GM21381 (cell line): ENCODE results near the gene GPC1.

Source experiments
- ATAC-seq: cut with Tn5 transposase; IDR thresholded peaks from one replicate; pipeline ENCODE4 v1.9.1; 2021; ENCODE audit warnings: mild to moderate bottlenecking, moderate library complexity; ENCODE audit not compliant: unreplicated experiment

Gene GPC1

DNA sequence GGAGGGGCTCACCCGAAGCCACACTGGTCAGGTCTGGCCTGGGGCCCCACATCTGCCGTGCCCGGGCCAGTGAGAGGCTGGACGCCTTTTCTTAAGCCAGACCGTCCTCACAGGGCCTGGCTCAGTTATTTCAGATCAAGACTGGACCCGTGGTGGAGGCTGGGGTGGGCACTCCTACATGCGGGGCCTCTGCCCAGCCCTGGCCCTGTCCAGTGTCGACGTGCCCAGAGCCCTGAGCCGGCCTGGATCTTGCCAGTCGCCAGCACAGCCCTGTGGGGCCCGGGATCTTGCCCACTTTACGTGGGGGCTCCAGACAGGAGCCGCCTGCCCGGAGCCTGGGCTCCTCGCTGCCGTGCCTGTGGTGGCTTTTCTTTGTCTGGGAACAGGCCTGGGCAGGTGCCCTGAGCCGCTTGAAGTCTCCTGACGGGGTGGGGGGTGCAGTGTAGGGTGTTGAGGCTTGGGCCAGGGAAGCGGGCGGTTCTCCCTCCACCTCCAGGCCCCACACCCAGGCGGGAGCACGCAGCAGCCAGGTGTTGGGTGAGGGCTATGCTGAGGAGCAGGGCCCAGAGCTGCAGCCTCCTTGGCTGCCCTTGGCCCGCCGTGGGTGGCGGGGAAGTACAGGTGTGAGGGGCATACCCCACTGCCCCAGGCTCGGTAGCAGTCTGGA is 6.0 kb downstream of the GPC1 start:
- ATAC-seq = no peak

DNA sequence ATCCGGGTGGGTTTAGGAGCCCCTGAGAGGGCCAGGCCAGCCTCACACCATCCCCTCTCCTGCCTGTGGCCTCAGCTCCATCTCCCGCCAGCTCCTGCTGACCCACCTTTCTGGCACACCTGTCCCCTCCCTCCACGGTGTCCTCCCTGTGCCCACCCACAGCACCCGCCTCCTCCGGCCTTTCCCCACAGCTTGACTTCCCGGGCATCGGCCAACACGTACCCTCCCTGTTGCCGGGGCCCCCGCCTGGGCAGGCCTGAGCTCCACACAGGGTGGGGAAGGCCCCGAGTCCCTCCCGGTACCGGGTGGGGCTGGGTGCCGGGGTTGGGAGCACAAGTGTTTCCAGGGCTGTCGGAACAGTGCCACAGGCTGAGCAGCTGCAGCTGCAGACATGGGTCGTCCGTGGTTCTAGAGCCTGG is 6.5 kb downstream of the GPC1 start:
- no peak for ATAC-seq

DNA sequence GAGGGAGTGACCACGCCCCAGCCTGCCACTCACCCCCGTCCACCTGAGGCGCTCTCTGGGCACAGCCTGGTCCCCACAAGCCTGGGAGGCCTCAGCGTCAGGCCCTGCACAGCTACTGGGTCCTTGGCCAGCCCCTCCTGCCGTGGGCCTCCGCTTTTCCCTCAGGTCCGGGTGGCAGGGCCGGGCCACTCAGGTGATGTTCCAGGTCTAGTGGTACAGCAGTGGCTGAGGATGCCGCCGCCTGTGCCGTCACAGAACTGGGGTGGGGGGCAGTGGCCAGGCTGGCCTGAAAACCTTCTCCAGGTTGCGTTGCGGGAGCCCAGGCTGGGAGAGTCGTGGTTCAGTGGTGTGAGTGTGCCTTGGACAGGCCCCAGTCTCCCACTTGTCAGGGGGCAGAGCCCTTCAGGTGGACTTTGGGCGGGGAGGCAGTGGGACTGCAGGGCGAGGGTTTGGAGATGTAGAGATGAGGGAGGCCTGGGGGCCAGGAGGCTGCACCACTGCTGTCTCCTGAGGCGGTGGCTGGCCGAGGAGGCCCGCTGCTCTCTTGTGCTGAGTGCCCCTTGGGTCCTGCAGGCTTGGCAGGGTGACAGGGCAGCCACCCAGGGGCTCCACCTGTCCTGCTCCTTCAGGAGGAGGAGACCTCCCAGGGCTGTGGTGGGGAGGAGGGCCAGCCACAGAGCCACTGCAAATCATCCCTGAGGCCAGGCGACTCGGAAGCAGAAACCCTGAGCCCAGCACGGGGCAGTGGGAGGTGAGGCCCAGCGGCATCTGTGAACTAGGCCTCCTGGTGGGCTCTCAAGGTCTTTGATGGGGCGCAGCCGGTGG is 7.6 kb downstream of the GPC1 start:
- ATAC-seq = no peak

DNA sequence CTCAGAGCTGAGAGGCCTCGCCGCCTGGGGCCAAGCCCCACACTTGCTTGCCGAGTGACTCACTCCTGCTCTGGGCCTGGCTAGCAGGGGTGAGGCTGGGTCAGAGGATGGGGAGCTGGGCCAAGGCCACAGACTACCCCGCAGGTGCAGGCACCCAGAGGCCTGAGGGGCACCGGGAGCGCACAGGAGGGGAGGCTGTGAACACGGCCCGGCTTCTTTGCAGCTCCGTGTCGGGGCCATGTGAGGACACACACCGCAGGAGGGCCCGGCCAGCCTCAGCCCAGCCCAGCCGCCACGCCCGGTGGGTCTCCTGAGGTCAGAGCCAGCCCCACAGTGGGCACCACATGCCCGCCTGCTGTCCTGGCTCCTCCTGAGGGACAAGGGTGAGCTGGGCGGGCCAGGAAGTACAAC is 8.4 kb downstream of the GPC1 start:
- ATAC-seq = no peak

DNA sequence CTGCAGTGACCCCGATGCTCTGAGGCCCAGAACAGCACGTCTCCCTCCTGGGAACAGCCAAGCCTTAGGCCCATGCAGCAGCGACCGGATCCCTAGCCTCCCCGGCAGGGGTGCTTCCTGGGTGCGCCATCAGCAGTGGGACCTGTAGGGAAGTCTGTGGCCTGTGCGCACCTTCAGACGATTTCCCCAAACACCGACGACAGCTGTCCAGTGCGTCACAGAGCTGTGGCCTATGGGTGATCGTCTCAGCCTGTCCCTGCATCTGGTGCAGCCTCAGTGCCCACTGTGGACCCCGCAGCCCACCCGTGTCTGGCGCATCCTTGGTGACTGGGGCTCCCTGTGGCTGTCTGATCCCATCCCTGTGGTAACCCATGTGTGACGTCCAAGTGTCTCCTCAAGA is 9.0 kb downstream of the GPC1 start:
- ATAC-seq = no peak

DNA sequence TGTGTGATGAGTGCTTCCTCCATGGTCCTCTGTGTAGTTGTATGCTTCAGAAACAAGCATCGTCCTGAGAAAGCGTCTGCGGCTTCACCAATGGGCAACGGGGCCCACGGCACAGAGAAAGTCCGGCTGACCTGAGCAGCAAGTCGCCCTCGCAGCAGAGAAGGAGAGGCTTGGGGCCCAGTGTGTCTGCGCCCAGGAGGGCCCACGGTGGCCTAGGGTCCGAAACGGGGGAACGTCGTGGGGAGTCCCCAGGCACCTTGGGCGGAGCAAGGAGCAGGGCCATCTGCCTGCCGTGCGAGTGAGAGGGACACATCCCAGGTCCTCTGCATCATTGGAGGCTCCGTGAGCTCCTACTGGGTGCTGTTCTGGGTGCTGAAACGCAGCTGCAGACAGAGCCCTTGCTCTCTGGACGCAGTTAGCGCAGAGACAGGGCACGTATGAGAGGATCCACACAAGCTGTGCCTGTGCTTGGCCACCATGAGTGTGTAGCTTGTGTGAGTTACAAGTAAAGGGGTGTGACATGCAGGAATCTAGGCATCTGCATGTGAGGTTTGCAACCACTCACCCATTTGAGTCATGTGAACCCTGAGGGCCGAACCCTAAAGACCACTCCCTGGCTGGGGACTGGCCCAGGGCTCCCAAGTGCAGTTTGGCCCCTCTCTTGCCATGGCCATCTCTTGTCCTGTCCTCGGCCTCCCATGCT is 10.6 kb downstream of the GPC1 start:
- ATAC-seq = no peak

DNA sequence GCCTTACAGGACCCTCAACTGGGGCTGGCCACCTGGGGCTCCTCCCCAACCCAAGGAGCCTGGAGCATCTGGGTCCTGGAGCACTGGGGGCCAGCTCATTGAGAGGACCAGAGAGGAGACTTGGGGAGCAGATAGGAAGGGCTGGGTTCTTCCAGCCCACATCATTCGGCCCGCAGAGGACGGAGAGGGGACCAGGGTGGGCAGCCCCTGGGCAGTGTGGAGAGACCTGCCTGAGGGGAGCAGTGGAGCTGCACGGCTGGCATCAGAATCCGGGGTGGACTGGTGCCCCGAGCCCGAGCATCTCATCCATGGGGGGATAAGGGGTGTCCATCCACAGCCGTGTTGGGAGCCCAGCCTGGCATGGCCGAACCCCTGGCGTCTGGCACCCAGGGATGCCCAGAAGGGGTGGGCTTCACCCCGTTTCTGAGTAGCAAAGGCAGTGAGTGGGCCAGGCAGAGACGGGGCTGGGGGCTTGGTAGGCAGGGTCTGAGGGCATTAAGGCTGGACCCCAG is 11.3 kb downstream of the GPC1 start:
- no peak for ATAC-seq

DNA sequence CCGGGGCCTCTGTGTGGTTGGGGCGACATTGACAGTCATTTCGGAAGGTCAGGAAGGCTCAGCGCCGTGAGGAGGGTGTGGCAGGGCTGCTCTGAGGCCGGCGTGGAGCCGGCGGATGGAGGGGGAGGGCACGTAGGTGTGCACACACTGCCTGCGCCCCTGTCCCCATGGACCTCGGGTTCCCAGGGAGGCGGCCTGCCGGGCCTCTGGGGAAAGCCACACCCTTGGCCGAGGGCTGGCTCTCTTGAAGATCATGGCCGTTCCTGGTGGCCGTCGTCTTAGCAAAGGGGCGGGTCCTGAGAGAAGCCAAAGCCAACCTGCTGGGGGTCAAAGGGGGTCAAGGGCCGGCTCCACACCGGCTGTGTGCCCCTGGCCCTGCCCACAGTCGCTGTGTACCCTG is 11.9 kb downstream of the GPC1 start:
- no peak for ATAC-seq

DNA sequence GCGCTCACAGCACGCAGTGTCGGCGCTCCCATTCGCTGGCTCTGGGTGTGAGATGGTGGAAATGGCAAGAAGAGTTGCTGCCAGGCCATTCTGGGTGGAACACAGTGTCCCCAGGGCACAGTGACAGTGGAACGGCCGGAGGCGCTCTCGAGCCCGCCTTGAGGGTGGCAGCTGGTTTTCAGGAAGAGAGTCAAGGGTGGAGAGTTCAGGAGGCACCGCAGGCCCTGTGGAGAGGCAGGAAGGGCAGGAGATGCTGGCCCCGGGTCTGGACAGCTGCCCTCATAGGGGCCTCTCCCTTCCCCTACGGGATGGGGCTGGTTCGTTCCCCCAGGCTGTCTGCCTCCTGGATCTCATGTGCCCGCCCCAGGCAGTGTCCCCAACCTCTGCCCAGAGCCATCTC is 12.5 kb downstream of the GPC1 start:
- ATAC-seq = no peak

DNA sequence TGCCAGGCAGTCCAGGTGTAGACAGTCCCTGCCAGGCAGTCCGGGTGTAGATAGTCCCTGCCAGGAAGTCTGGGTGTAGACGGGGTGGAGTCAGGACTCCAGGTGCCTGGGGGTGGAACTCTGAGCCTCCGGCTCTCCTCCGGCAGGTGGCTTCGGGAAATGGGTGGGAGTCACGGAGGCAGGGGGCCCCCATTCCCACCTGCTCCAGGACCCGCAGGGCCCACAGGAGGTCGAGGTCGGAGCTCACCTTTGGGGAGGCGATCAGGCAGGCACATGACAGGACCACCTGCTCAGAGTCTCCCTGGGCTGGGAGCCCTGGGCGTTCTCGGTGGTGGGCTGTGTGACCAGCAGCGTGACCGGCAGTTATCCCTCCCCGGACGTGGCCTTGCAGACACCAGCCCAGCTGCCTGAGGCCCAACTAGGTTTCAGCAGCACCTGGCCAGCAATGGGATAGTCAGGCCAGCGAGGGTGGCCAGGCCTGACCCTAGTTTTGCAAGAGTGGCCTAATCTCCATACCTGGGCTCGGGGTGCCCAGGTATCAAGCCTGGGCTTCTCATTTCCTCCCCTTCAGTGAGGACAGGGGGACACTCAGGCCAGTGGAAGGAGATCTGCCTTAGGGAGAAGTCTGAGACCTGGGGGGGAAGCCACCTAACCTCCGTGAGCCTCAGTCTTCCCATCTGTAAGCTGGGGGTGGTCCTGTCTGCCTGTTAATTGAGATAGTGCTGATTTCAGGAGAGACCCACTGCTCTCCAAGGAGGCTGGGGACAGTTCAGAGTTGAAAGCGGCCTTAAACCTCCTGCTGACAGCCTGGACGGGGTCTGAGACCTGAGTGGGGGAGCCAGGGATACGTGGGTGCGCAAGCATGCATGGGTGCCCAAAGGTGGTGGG is 13.2 kb downstream of the GPC1 start:
- no peak for ATAC-seq

DNA sequence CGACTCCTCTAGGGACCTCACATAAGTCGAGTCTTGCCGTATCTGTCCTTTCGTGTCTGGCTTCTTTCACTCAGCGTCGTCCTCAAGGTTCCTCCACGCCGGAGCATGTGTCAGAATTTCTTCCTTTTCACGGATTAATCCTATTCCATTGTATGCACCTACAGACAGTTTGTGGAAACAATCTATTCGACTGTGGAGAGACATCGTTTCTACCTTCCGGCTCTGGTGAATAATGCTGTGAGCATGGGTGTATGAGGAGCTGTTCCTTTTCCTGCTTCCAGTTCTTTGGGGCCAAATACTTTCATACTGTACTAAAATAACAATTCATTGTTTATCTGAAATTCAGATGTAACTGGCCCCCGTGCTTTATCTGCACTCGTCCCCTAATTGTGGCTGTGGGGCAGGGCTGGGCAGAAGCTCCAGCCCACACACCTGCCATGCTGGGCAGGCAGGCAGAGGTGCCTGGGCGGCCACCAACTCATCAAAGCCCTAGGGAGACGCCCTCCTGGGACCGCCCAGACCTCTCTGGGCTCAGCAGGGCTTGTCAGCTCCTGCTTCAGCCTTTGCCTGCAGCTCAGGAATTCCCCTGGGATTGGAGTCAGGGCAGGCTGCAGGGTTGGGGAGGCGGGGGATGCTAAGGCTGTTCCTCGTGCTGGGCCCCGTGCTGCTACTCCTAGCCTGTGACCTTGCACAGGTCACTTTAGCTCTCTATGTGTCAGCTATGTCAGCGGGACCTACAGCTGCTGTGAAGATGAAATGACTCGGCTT is 14.5 kb downstream of the GPC1 start:
- ATAC-seq = no peak

DNA sequence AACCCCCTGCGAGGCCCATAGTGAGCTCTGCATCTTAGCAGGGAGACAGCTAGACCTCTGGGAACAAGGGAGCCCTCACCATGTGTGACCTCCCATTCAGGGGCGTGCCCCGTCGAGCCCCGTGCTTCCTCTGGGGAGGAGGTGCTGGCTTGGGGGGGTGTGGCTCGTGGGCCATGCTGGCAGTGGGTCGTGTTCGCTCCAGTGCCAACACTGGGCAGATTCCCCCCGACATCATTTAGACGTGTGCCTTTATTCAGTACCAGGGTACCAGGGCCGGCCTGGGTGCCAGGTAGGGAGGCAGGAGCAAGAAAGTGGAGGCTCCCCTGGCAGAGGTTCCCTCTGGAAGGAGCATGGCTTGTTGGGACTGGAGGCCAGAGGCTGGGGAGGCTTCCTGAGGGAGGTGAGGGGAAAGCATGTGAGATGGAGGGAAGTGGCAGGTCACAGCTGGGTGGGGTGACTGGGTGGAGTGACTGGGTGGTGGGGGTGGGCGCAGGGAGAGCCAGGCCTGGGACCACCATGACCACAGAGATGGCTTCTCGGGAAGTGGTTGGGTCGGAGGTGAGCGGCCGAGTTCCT is 15.2 kb downstream of the GPC1 start:
- ATAC-seq = no peak

DNA sequence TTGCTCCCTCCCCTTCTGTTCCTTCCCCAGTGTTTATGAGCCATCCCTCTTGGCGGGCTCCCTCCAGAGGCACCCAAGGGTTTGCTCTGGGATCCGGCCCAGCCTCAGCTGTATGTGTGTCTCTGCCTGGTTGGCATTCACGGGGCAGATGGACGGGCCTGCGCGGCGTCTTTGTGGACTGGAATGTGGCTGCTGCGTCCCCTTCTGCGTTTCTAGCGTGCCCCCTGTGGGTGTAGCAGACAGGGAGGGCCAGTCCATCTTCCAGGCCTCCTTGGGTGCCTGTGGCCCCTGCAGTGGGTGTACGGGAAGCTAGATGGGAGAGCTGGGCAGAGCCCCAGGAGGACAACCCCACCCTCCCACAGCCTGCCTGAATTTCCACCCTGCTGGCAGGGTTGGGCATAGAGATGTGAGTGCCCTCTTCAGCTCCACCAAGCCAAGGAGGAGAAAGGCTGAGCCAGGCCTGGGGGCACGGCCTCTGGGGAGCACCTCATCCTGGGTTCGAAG is 15.7 kb downstream of the GPC1 start:
- no peak for ATAC-seq

DNA sequence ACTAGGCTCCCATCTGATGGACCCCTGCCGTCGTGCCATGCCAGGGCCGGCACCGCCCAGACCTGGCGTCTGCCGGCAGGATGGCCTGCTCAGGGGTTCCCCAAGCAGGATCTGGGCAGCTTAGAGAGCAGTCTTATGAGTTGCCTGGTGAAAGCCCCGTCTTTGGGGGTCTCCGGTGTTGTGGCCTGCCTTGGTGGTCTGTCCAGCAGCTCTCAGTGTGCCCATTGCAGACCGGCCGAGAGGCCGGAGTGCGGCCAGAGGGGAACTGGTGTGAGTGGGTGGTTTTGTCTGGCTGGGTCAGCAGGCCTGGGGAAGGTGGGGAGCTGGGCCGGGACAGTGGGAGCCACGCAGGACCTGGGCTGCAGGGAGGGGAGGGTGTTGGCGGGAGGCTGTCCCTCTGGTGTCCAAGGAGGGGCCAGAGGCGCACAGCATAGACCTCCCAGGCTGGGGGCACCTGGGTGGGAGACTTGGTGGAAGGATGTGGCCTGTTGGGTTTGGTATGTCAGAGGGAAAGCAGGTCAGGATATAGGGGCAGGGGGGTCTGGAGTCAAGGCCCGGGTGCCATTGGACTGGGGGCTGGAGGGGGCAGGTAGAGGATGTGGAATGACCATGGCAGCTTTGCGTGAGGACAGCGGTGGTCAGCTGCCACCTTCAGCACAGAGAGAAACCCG is 16.5 kb downstream of the GPC1 start:
- no peak for ATAC-seq

DNA sequence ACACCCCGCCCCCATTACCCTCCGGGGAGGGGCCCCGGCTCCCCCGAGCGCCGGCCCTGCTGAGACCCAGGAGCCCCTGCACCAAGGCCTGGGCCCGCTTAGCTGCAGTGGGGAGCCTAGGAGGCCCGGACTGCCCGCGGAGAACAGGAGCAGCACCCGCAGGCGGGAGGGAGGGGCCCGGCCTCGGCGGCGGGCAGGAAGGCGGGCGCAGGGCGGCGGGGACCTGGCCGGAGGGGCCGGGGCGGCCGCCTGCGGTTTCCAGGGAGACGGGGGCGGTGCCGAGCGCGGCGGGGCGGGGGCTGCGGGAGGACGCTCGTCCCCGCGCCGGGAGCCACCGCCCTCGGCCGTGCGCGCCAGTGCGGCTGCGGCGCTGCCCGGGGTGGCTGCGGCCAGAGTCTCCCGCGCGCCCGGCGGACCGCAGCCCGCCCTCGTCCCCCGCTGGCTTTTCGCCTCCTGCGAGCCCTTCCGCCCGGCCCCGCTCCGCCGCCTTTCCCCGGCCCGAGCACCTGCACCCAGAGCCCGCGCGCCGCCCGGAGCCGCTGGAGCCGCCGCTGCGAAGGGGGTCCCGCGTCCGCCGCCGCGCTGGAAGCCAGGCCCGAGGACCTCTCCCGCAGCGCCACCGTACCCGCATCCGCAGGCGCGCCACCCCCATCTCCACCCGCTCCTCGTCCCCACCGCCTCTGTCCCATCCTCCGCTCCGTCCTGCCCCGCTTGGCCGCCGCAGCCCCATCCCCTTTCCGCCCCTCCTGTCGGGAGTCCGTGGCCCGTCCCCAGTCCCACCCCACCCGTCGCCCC is 17.2 kb downstream of the GPC1 start:
- ATAC-seq = no peak

DNA sequence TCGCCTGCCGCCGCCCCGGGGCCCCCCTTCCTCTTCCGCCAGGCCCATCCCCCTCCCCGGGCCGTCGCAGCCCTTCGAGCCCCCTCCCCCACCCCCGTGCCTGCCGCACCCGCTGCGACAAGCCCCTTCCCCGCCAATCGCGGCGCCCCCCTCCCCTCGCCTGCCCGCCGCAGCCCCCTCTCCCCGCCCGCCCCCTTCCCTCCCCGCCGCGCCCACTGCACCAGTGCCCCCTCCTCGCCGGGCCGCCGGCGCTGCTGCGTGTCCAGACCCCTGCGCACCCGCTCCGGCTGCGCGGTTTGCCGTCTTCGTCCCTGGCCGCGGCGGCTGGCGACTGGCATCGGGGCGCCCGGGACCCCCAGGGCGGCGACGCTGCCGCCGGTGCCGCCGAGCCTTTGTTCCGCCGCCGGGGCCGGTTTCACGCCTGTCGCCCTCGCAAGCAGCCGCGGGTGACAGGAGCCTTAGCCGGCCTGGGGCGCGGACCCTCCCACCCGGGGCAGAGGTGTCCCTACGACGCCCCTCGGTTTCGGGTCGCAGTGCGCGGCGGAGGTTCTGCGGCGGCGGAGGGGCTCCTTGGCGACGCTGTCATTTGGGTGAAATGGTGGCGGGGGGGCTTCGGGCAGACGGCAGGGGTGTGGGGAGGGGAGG is 18.1 kb downstream of the GPC1 start:
- no peak for ATAC-seq

DNA sequence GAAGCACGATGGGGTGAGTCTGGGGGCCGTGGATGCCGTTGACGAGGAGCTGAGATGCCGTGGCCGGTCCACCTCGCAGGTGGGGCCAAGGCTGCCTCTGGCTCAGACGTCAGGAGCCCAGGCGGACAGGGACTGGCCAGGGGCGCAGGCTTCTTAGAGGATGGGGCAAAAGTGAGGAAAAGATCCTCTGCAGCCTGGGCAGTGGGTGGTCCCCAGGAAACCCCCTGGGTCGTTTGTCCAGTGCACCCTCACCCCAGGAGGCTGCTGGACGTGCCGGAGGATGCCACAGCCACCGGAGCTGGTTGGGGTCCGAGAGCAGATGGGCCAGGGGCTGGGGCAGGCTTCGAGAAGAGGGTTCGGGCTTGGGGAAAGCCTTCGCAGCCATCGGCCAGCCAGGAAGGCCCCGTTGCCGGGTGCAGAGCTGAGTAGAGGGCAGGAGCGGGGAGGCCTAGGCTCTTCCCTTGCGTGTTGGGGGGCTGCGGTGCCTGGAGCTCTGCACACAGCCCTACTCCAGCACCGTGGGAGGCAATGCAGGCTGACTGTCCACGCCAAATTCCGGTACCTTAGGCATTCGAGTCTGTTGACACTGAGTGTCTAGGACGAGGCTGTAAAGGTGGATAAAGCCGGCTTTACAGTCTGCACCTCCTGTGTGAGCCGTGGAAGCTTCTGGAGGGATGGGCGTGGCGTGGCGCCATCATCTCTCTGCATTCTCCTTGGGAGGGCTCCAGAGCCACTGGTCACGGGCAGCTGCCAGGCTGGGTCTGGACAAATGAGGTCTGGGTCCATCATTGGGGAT is 18.8 kb downstream of the GPC1 start:
- ATAC-seq = no peak
